Central memory CD8-positive, alpha-beta T cell (primary cell): ENCODE results near the gene EHMT1.
"Not testable (repeated sequence)": the region's sequence is repeated elsewhere in the genome, so short reads cannot be mapped to it uniquely, and the experiment has no call there.

ENCODE experiments used
- ATAC-seq: fragments of 150-1000 bp; cut with Tn5 transposase; replicated peaks from 2 replicates; pipeline ENCODE4 v1.10.0; 2022; ENCODE audit warnings: mild to moderate bottlenecking, moderate FRiP score, moderate number of reproducible peaks; ENCODE audit not compliant: poor library complexity, severe bottlenecking; ENCODE audit errors: extremely low read depth
- DNase-seq, 2 donors: peaks; one replicate each; pipeline ENCODE4 v3.0.0; 2021; ENCODE audit warnings: low spot score in 2 of 2
- H3K27ac Mint-ChIP-seq: one replicate; pipeline ENCODE4 v1.8.0; 2022; ENCODE audit warnings: low read depth, mild to moderate bottlenecking, moderate library complexity, mixed read lengths
- H3K27me3 Mint-ChIP-seq: one replicate; pipeline ENCODE4 v1.8.0; 2022; ENCODE audit warnings: mixed read lengths
- H3K36me3 Mint-ChIP-seq: one replicate; pipeline ENCODE4 v1.8.0; 2022; ENCODE audit warnings: mild to moderate bottlenecking, moderate library complexity, mixed read lengths; ENCODE audit not compliant: insufficient read depth
- H3K4me1 Mint-ChIP-seq: one replicate; pipeline ENCODE4 v1.8.0; 2022; ENCODE audit warnings: mixed read lengths
- H3K4me3 Mint-ChIP-seq: one replicate; pipeline ENCODE4 v1.8.0; 2022; ENCODE audit warnings: mild to moderate bottlenecking, moderate library complexity, mixed read lengths
- H3K9me3 Mint-ChIP-seq: one replicate; pipeline ENCODE4 v1.8.0; 2022; ENCODE audit warnings: mixed read lengths

EHMT1 gene

GRCh38 chr9:137705906-137706305, 87.1 kb downstream of the EHMT1 start:
- peaks cover 11% of the 10 kb centered on the region for H3K9me3 Mint-ChIP-seq
- ATAC-seq (no peak), DNase-seq (no peak)
- no peaks in the 10 kb centered on the region for H3K36me3 Mint-ChIP-seq
- H3K4me1 Mint-ChIP-seq: peaks cover 53% of the 10 kb centered on the region
- H3K27me3 Mint-ChIP-seq: no peaks in the 10 kb centered on the region
- peak overlapping the region; percentile 68 for H3K4me3 Mint-ChIP-seq
- H3K27ac Mint-ChIP-seq: peak overlapping the region; percentile 67

- ATAC-seq: no peak
- H3K4me1 Mint-ChIP-seq: peaks cover 64% of the 10 kb centered on the region
- H3K36me3 Mint-ChIP-seq: peaks cover 4% of the 10 kb centered on the region
- DNase-seq: no peak
- H3K27ac Mint-ChIP-seq: no peak overlapping the region
- no peak overlapping the region for H3K4me3 Mint-ChIP-seq
- peaks cover 11% of the 10 kb centered on the region for H3K9me3 Mint-ChIP-seq
- no peaks in the 10 kb centered on the region for H3K27me3 Mint-ChIP-seq
Measured at GRCh38 chr9:137707361-137707760, 88.6 kb downstream of the EHMT1 start.

- H3K4me3 Mint-ChIP-seq: no peak overlapping the region
- DNase-seq (no peak), ATAC-seq (no peak)
- no peak overlapping the region for H3K27ac Mint-ChIP-seq
- peaks cover 63% of the 10 kb centered on the region for H3K4me1 Mint-ChIP-seq
- H3K9me3 Mint-ChIP-seq: peaks cover 4% of the 10 kb centered on the region
- H3K27me3 Mint-ChIP-seq: no peaks in the 10 kb centered on the region
- H3K36me3 Mint-ChIP-seq: peaks cover 6% of the 10 kb centered on the region
Measured at GRCh38 chr9:137708590-137709284, 89.9 kb downstream of the EHMT1 start.

GRCh38 chr9:137709411-137710101, 90.8 kb downstream of the EHMT1 start:
- ATAC-seq (no peak), DNase-seq (no peak)
- H3K4me1 Mint-ChIP-seq: peaks cover 56% of the 10 kb centered on the region
- no peak overlapping the region for H3K27ac Mint-ChIP-seq
- H3K36me3 Mint-ChIP-seq: peaks cover 11% of the 10 kb centered on the region
- no peaks in the 10 kb centered on the region for H3K9me3 Mint-ChIP-seq
- H3K27me3 Mint-ChIP-seq: no peaks in the 10 kb centered on the region
- no peak overlapping the region for H3K4me3 Mint-ChIP-seq

GRCh38 chr9:137710704-137711103, 91.9 kb downstream of the EHMT1 start:
- no peak overlapping the region for H3K27ac Mint-ChIP-seq
- peaks cover 21% of the 10 kb centered on the region for H3K36me3 Mint-ChIP-seq
- H3K4me1 Mint-ChIP-seq: peaks cover 55% of the 10 kb centered on the region

GRCh38 chr9:137711678-137712105, 92.9 kb downstream of the EHMT1 start:
- Mint-ChIP-seq H3K4me3 (no peak overlapping the region), H3K4me1 (peaks cover 54% of the 10 kb centered on the region)

More at GRCh38 chr9:137710704-137711103, 91.9 kb downstream of the EHMT1 start:
- ATAC-seq: no peak
- peaks cover 2% of the 10 kb centered on the region for H3K9me3 Mint-ChIP-seq
- H3K4me3 Mint-ChIP-seq: no peak overlapping the region
- H3K27me3 Mint-ChIP-seq: no peaks in the 10 kb centered on the region
- no peak for DNase-seq

GRCh38 chr9:137715321-137715720, 96.5 kb downstream of the EHMT1 start:
- Mint-ChIP-seq H3K27ac (peak overlapping the region; percentile 83), H3K4me3 (peak overlapping the region; percentile 44), H3K4me1 (peaks cover 31% of the 10 kb centered on the region), H3K27me3 (no peaks in the 10 kb centered on the region), H3K9me3 (peaks cover 5% of the 10 kb centered on the region), H3K36me3 (peaks cover 49% of the 10 kb centered on the region)
- no peak for DNase-seq
- ATAC-seq: no peak

More at GRCh38 chr9:137711678-137712105, 92.9 kb downstream of the EHMT1 start:
- no peak for DNase-seq
- Mint-ChIP-seq H3K27ac (no peak overlapping the region), H3K27me3 (no peaks in the 10 kb centered on the region), H3K36me3 (peaks cover 28% of the 10 kb centered on the region), H3K9me3 (peaks cover 5% of the 10 kb centered on the region)
- no peak for ATAC-seq

GRCh38 chr9:137715866-137716693, 97.3 kb downstream of the EHMT1 start:
- Mint-ChIP-seq H3K4me3 (peak overlapping the region; percentile 44), H3K27ac (peak overlapping the region; percentile 83), H3K36me3 (peaks cover 54% of the 10 kb centered on the region), H3K4me1 (peaks cover 30% of the 10 kb centered on the region)
- not testable (repeated sequence) for H3K9me3 Mint-ChIP-seq, H3K27me3 Mint-ChIP-seq, ATAC-seq
- peak in 1 of 2 donors; percentile 21 for DNase-seq

- H3K27ac Mint-ChIP-seq: peak overlapping the region; percentile 83
- H3K9me3 Mint-ChIP-seq: peaks cover 11% of the 10 kb centered on the region
- H3K4me3 Mint-ChIP-seq: no peak overlapping the region
Measured at GRCh38 chr9:137716694-137717287, 98.0 kb downstream of the EHMT1 start.

GRCh38 chr9:137717776-137718327, 99.0 kb downstream of the EHMT1 start:
- H3K27ac Mint-ChIP-seq: peak overlapping the region; percentile 68
- no peak for ATAC-seq
- H3K4me3 Mint-ChIP-seq: peak overlapping the region; percentile 41

More at GRCh38 chr9:137716694-137717287, 98.0 kb downstream of the EHMT1 start:
- Mint-ChIP-seq H3K36me3 (peaks cover 55% of the 10 kb centered on the region), H3K4me1 (peaks cover 31% of the 10 kb centered on the region), H3K27me3 (no peaks in the 10 kb centered on the region)
- DNase-seq: no peak
- ATAC-seq: no peak

GRCh38 chr9:137719194-137719593, 100.4 kb downstream of the EHMT1 start:
- Mint-ChIP-seq H3K4me3 (peak overlapping the region; percentile 24), H3K27ac (peak overlapping the region; percentile 68), H3K9me3 (peaks cover 11% of the 10 kb centered on the region), H3K36me3 (peaks cover 60% of the 10 kb centered on the region), H3K27me3 (no peaks in the 10 kb centered on the region), H3K4me1 (peaks cover 44% of the 10 kb centered on the region)
- ATAC-seq (no peak), DNase-seq (no peak)

More at GRCh38 chr9:137717776-137718327, 99.0 kb downstream of the EHMT1 start:
- peaks cover 11% of the 10 kb centered on the region for H3K9me3 Mint-ChIP-seq
- H3K27me3 Mint-ChIP-seq: no peaks in the 10 kb centered on the region
- H3K4me1 Mint-ChIP-seq: peaks cover 33% of the 10 kb centered on the region
- H3K36me3 Mint-ChIP-seq: peaks cover 60% of the 10 kb centered on the region
- DNase-seq: no peak
